Muscle layer of duodenum (tissue), 2 donors: ENCODE data around the gene NFXL1.

Experiments used
- H3K27ac ChIP-seq: one replicate; pipeline ENCODE4 v1.7.0; 2013; ENCODE audit warnings: mild to moderate bottlenecking, low read length
- H3K27me3 ChIP-seq: one replicate; pipeline ENCODE4 v1.7.0; 2013; ENCODE audit warnings: low read depth, mild to moderate bottlenecking, control low read depth, low read length
- H3K36me3 ChIP-seq, 2 donors: one replicate each; pipeline ENCODE4 v1.7.0; 2013; ENCODE audit warnings: low read length in 2 of 2, control low read depth in 1 of 2, mild to moderate bottlenecking in 1 of 2; ENCODE audit not compliant: insufficient read depth in 2 of 2, control insufficient read depth in 1 of 2
- H3K4me1 ChIP-seq, 2 donors: one replicate each; pipeline ENCODE4 v1.7.0; 2013; ENCODE audit warnings: low read length in 2 of 2, mild to moderate bottlenecking in 2 of 2, control low read depth in 1 of 2, moderate library complexity in 1 of 2; ENCODE audit not compliant: insufficient read depth in 2 of 2, control insufficient read depth in 1 of 2
- H3K4me3 ChIP-seq, 2 donors: one replicate each; pipeline ENCODE4 v1.7.0; 2013; ENCODE audit warnings: low read length in 2 of 2, low read depth in 1 of 2, mild to moderate bottlenecking in 1 of 2
- H3K9me3 ChIP-seq, 2 donors: one replicate each; pipeline ENCODE4 v1.7.0; 2013; ENCODE audit warnings: low read length in 2 of 2, control low read depth in 1 of 2, mild to moderate bottlenecking in 1 of 2; ENCODE audit not compliant: control insufficient read depth in 1 of 2
- donor health status: healthy.

The NFXL1 gene

GRCh38 chr4:47831026-47831679, 83.2 kb downstream of the NFXL1 start:
- no peaks in the 10 kb centered on the region for H3K27me3 ChIP-seq
- no peaks in the 10 kb centered on the region for H3K36me3 ChIP-seq
- H3K4me1 ChIP-seq: peaks cover 0 to 9% of the 10 kb centered on the region in 2 donors
- H3K27ac ChIP-seq: no peak overlapping the region
- H3K4me3 ChIP-seq: no peak overlapping the region
- H3K9me3 ChIP-seq: peaks cover 2 to 3% of the 10 kb centered on the region in 2 donors

- Histone ChIP-seq H3K4me1 (peaks cover 0 to 2% of the 10 kb centered on the region in 2 donors), H3K9me3 (peaks cover 2 to 3% of the 10 kb centered on the region in 2 donors), H3K4me3 (no peak overlapping the region), H3K27me3 (no peaks in the 10 kb centered on the region), H3K27ac (no peak overlapping the region), H3K36me3 (no peaks in the 10 kb centered on the region)
These were observed 83.9 kb downstream of the NFXL1 start for GRCh38 chr4:47830265-47831025.

DNA sequence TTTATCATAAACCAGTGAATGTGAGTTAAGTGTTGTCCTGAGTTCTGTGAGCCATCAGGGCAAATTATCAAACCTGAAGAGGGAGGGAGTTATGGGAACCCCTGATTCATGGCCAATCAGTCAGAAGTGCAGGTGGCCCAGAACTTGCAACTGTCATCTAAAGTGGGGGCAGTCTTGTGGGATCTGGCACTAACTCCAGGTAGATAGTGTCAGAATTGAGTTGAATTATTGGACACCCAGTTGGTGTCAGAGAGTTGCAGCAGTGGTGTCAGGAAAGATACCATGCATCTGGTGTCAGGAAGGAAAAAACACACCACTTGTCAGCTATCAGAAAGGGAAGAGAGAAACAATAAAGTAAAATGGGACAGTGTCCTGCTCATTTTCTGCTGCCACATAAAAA, 84.9 kb downstream of the NFXL1 start:
- Histone ChIP-seq H3K4me3 (no peak overlapping the region), H3K4me1 (peaks cover 0 to 6% of the 10 kb centered on the region in 2 donors), H3K27ac (no peak overlapping the region), H3K9me3 (peaks cover 2 to 3% of the 10 kb centered on the region in 2 donors), H3K27me3 (no peaks in the 10 kb centered on the region), H3K36me3 (no peaks in the 10 kb centered on the region)

DNA sequence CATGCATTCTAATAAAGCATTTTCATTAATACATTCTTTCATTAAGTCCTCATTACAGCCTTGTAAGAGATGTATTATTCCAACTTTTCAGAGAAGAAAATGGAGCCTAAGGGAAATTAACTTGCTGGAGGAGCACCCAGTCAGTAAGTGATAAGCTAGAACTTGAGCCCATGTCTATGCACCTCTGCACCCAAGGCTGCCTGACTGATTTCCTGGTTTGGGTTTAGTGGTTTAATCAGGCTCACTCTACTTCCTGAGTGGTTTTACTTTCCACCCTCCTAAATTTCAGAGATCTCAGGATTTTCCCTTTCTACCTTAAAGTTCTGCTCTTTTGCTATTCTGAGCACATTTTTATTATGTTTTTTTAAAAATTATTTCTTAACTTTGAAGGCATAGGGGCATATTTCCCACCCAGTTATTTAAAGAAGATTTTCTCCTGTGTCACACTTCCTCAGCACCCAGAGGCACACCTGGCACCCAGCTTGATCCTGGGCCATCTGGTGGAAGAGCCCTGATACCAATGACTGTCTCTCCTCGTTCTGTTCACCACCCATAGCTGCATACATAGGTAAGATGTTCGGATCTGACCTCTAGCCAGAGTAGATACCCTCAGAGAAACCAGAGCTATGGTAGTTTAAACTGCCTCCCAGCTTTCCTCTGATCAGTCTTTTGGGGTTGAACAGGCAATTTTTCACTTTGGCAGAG, 86.9 kb downstream of the NFXL1 start:
- H3K9me3 ChIP-seq: no peaks in the 10 kb centered on the region
- peaks cover 0 to 6% of the 10 kb centered on the region in 2 donors for H3K4me1 ChIP-seq
- no peaks in the 10 kb centered on the region for H3K36me3 ChIP-seq
- H3K4me3 ChIP-seq: no peak overlapping the region
- H3K27ac ChIP-seq: no peak overlapping the region
- H3K27me3 ChIP-seq: no peaks in the 10 kb centered on the region

DNA sequence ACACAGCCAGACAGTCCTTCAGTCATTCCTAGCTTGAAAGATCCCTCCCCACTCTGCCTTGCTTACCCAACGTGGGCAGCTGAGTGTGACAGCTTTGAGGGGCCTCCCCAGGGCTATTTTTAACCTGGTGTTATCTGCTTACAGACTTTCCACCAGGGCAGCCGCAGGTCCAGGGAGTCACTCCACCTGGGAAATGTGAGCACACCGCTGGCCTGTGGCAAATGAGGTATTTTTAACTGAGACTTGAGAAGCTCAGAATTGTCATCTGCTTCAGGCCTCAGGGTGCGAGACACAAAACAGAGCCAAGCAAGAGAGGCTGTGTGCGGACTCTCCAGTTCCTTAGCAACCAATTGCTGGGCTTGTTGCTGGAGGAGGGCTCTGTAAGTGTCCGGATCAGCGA, 89.5 kb downstream of the NFXL1 start:
- H3K4me1 ChIP-seq: peaks cover 0 to 6% of the 10 kb centered on the region in 2 donors
- no peaks in the 10 kb centered on the region for H3K9me3 ChIP-seq
- no peaks in the 10 kb centered on the region for H3K36me3 ChIP-seq
- no peak overlapping the region for H3K4me3 ChIP-seq
- no peak overlapping the region for H3K27ac ChIP-seq
- H3K27me3 ChIP-seq: no peaks in the 10 kb centered on the region

DNA sequence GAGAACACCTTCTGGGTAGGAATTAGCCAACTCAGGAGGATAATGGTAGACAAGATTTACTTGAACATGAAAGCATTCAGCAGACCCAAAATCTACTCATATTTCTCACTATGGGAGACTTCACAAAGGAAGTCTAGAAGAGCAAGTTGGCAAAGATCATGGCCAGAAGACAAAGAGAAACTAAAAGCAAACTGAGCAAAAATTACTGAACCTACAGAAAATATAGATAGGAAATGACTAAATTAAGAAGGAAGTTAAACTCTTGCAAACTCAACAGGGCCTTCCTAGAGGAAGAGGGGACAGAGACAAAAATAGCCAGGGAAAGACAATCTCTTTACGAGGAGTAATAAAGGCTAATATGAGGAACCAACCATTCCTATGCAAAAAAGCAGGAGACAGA, 95.2 kb downstream of the NFXL1 start:
- Histone ChIP-seq H3K36me3 (no peaks in the 10 kb centered on the region), H3K4me3 (no peak overlapping the region), H3K4me1 (no peaks in the 10 kb centered on the region), H3K27ac (no peak overlapping the region), H3K27me3 (no peaks in the 10 kb centered on the region), H3K9me3 (no peaks in the 10 kb centered on the region)

- Histone ChIP-seq H3K4me1 (no peaks in the 10 kb centered on the region), H3K9me3 (no peaks in the 10 kb centered on the region), H3K36me3 (no peaks in the 10 kb centered on the region), H3K4me3 (no peak overlapping the region), H3K27ac (no peak overlapping the region), H3K27me3 (no peaks in the 10 kb centered on the region)
These were observed 97.1 kb downstream of the NFXL1 start for GRCh38 chr4:47817275-47817674.

DNA sequence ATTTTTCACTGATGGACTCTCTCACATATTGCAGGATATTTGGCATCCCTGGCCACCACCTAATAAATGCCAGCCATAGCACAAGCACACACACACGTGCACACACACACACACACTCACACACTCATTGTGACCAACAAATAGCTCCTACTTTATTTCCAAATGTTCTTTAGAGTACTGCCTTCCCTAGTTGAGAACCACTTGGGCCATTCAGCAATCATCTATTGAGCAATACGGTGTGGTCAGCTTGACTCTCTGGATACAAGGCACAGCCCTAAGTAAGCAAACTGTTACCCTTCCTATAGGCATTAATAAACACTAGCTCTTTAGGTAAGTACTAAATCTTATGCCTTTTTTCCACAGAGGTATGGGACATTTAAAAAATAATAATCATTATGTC, 97.6 kb downstream of the NFXL1 start:
- Histone ChIP-seq H3K4me1 (no peaks in the 10 kb centered on the region), H3K27me3 (no peaks in the 10 kb centered on the region), H3K36me3 (no peaks in the 10 kb centered on the region), H3K9me3 (no peaks in the 10 kb centered on the region), H3K4me3 (no peak overlapping the region), H3K27ac (no peak overlapping the region)

- Histone ChIP-seq H3K27ac (no peak overlapping the region), H3K4me3 (no peak overlapping the region), H3K4me1 (no peaks in the 10 kb centered on the region), H3K36me3 (no peaks in the 10 kb centered on the region), H3K27me3 (no peaks in the 10 kb centered on the region), H3K9me3 (no peaks in the 10 kb centered on the region)
These were observed 99.6 kb downstream of the NFXL1 start for GRCh38 chr4:47814618-47815295.

GRCh38 chr4:47809654-47810203, 104.7 kb downstream of the NFXL1 start:
- Histone ChIP-seq H3K9me3 (no peaks in the 10 kb centered on the region), H3K4me3 (no peak overlapping the region), H3K4me1 (no peaks in the 10 kb centered on the region), H3K27me3 (no peaks in the 10 kb centered on the region), H3K36me3 (no peaks in the 10 kb centered on the region), H3K27ac (no peak overlapping the region)

GRCh38 chr4:47804598-47804997, 109.8 kb downstream of the NFXL1 start:
- Histone ChIP-seq H3K27ac (no peak overlapping the region), H3K27me3 (no peaks in the 10 kb centered on the region), H3K4me1 (no peaks in the 10 kb centered on the region), H3K9me3 (no peaks in the 10 kb centered on the region), H3K4me3 (no peak overlapping the region), H3K36me3 (no peaks in the 10 kb centered on the region)
